HG03280 (cell line): ENCODE results near the gene NPIPA3.
"Not testable (repeated sequence)": the region's sequence is repeated elsewhere in the genome, so short reads cannot be mapped to it uniquely, and the experiment has no call there.

Experiments
- ATAC-seq: cut with Tn5 transposase; IDR thresholded peaks from one replicate; pipeline ENCODE4 v1.9.1; 2021; ENCODE audit warnings: mild to moderate bottlenecking, moderate library complexity; ENCODE audit not compliant: unreplicated experiment

The NPIPA3 gene

GRCh38 chr16:14742273-14743128, 39.3 kb downstream of the NPIPA3 start, which contains the start of gene NPIPA2:
TSS of gene NPIPA2 (plus strand) at chr16:14742533. CDS start at chr16:14748066, 5,533 bp downstream.
- ATAC-seq = peak; percentile 98

GRCh38 chr16:14773654-14774053, 70.4 kb downstream of the NPIPA3 start:
- not testable (repeated sequence) for ATAC-seq

- not testable (repeated sequence) for ATAC-seq
These were observed 72.4 kb downstream of the NPIPA3 start for GRCh38 chr16:14775624-14776023.
